Measurements from ENCODE around the gene WDR4.

WDR4 gene

GRCh38 chr21:42900446-42900845, 21.1 kb upstream of the WDR4 start:
- DNase-seq (ENCODE audit: low read depth) = no peak
- H3K4me3 ChIP-seq (ENCODE audit: low read depth, low read length) = no peak overlapping the region
- no peak for TF ChIP-seq CTCF (IDR thresholded peaks at IDR 0.05; ENCODE audit: insufficient read depth, low read depth, low read length, missing control alignments)

- DNase-seq (ENCODE audit: low read depth) = peak; percentile 99
- no peak for TF ChIP-seq CTCF (IDR thresholded peaks at IDR 0.05; ENCODE audit: insufficient read depth, low read depth, low read length, missing control alignments)
- peak within 1 kb of the TSS; percentile 86 for H3K4me3 ChIP-seq (ENCODE audit: low read depth, low read length)
Observed at GRCh38 chr21:42892931-42893755, 13.8 kb upstream of the WDR4 start, which contains the start of gene NDUFV3. TSS of gene NDUFV3 (plus strand) at chr21:42893309. CDS start at chr21:42893334, 25 bp downstream.

- DNase-seq (ENCODE audit: low read depth) = no peak
- peak overlapping the region; percentile 52 for H3K4me3 ChIP-seq (ENCODE audit: low read depth, low read length)
- TF ChIP-seq CTCF (IDR thresholded peaks at IDR 0.05; ENCODE audit: insufficient read depth, low read depth, low read length, missing control alignments) = no peak
Observed at GRCh38 chr21:42892582-42892930, 13.2 kb upstream of the WDR4 start.

GRCh38 chr21:42887326-42887725, 8.0 kb upstream of the WDR4 start:
- no peak for DNase-seq (ENCODE audit: low read depth)
- TF ChIP-seq CTCF (IDR thresholded peaks at IDR 0.05; ENCODE audit: insufficient read depth, low read depth, low read length, missing control alignments) = no peak
- no peak overlapping the region for H3K4me3 ChIP-seq (ENCODE audit: low read depth, low read length)

GRCh38 chr21:42883921-42884320, 4.6 kb upstream of the WDR4 start:
- no peak for TF ChIP-seq CTCF (IDR thresholded peaks at IDR 0.05; ENCODE audit: insufficient read depth, low read depth, low read length, missing control alignments)
- DNase-seq (ENCODE audit: low read depth) = no peak
- H3K4me3 ChIP-seq (ENCODE audit: low read depth, low read length) = no peak overlapping the region

GRCh38 chr21:42880352-42880751, 1.0 kb upstream of the WDR4 start:
- DNase-seq (ENCODE audit: low read depth) = no peak
- H3K4me3 ChIP-seq (ENCODE audit: low read depth, low read length) = peak overlapping the region; percentile 79

More at GRCh38 chr21:42880352-42880751, 1.0 kb upstream of the WDR4 start:
- no peak for TF ChIP-seq CTCF (IDR thresholded peaks at IDR 0.05; ENCODE audit: insufficient read depth, low read depth, low read length, missing control alignments)

Measured in GM12865 (cell line).